Activated naive CD4-positive, alpha-beta T cell treated with anti-CD3 and anti-CD28 coated beads, Interleukin-2, amount 50 U/mL, for 24 hours (primary cell): ENCODE data around the gene TMEM30B.
"Not testable (repeated sequence)": the region's sequence is repeated elsewhere in the genome, so short reads cannot be mapped to it uniquely, and the experiment has no call there.

Experiments
- H3K27ac Mint-ChIP-seq: one replicate; pipeline ENCODE4 v1.8.0; 2021; ENCODE audit warnings: mild to moderate bottlenecking, mixed read lengths
- H3K27me3 Mint-ChIP-seq: one replicate; pipeline ENCODE4 v1.8.0; 2021; ENCODE audit warnings: mixed read lengths
- H3K36me3 Mint-ChIP-seq: one replicate; pipeline ENCODE4 v1.8.0; 2021; ENCODE audit warnings: mixed read lengths
- H3K4me1 Mint-ChIP-seq: one replicate; pipeline ENCODE4 v1.8.0; 2021; ENCODE audit warnings: mixed read lengths
- H3K4me3 Mint-ChIP-seq: one replicate; pipeline ENCODE4 v1.8.0; 2021; ENCODE audit warnings: mild to moderate bottlenecking, mixed read lengths
- H3K9me3 Mint-ChIP-seq: one replicate; pipeline ENCODE4 v1.8.0; 2021; ENCODE audit warnings: mixed read lengths

TMEM30B gene

GRCh38 chr14:61281186-61281947 is at the start of gene TMEM30B:
Gene TMEM30B (minus strand): TSS chr14:61281338. CDS start chr14:61281147, 191 bp downstream.
- peaks cover 43% of the 10 kb centered on the region for H3K4me1 Mint-ChIP-seq

GRCh38 chr14:61330511-61330910 is 49.4 kb upstream of the TMEM30B start:
- Mint-ChIP-seq H3K27me3 (no peaks in the 10 kb centered on the region), H3K4me3 (peak overlapping the region; percentile 94), H3K36me3 (peaks cover 25% of the 10 kb centered on the region), H3K27ac (peak overlapping the region; percentile 99), H3K9me3 (no peaks in the 10 kb centered on the region), H3K4me1 (peaks cover 87% of the 10 kb centered on the region)

More at GRCh38 chr14:61281186-61281947, at the start of gene TMEM30B:
- no peaks in the 10 kb centered on the region for H3K9me3 Mint-ChIP-seq
- no peaks in the 10 kb centered on the region for H3K27me3 Mint-ChIP-seq
- peak within 1 kb of the TSS; percentile 92 for H3K27ac Mint-ChIP-seq
- H3K4me3 Mint-ChIP-seq = peak within 1 kb of the TSS; percentile 92
- peaks cover 3% of the 10 kb centered on the region for H3K36me3 Mint-ChIP-seq

GRCh38 chr14:61329478-61330051 is 48.4 kb upstream of the TMEM30B start:
- Mint-ChIP-seq H3K27me3 (no peaks in the 10 kb centered on the region), H3K4me3 (peak overlapping the region; percentile 94), H3K36me3 (peaks cover 28% of the 10 kb centered on the region), H3K9me3 (no peaks in the 10 kb centered on the region), H3K27ac (peak overlapping the region; percentile 99), H3K4me1 (peaks cover 88% of the 10 kb centered on the region)

GRCh38 chr14:61328626-61329262 is 47.6 kb upstream of the TMEM30B start:
- peaks cover 33% of the 10 kb centered on the region for H3K36me3 Mint-ChIP-seq
- H3K27ac Mint-ChIP-seq = peak overlapping the region; percentile 99
- peaks cover 85% of the 10 kb centered on the region for H3K4me1 Mint-ChIP-seq
- H3K9me3 Mint-ChIP-seq = no peaks in the 10 kb centered on the region
- no peaks in the 10 kb centered on the region for H3K27me3 Mint-ChIP-seq
- H3K4me3 Mint-ChIP-seq = peak overlapping the region; percentile 94

GRCh38 chr14:61326847-61327246 is 45.7 kb upstream of the TMEM30B start:
- Mint-ChIP-seq H3K9me3 (no peaks in the 10 kb centered on the region), H3K4me3 (peak overlapping the region; percentile 82), H3K27ac (peak overlapping the region; percentile 93), H3K4me1 (peaks cover 67% of the 10 kb centered on the region), H3K36me3 (peaks cover 35% of the 10 kb centered on the region), H3K27me3 (no peaks in the 10 kb centered on the region)

GRCh38 chr14:61326146-61326545 is 45.0 kb upstream of the TMEM30B start:
- Mint-ChIP-seq H3K27me3 (no peaks in the 10 kb centered on the region), H3K9me3 (no peaks in the 10 kb centered on the region), H3K4me3 (peak overlapping the region; percentile 82), H3K36me3 (peaks cover 35% of the 10 kb centered on the region), H3K27ac (peak overlapping the region; percentile 93), H3K4me1 (peaks cover 64% of the 10 kb centered on the region)

GRCh38 chr14:61325166-61325565 is 44.0 kb upstream of the TMEM30B start:
- peaks cover 33% of the 10 kb centered on the region for H3K36me3 Mint-ChIP-seq
- peak overlapping the region; percentile 93 for H3K27ac Mint-ChIP-seq
- H3K27me3 Mint-ChIP-seq = no peaks in the 10 kb centered on the region
- H3K4me1 Mint-ChIP-seq = peaks cover 57% of the 10 kb centered on the region
- H3K4me3 Mint-ChIP-seq = peak overlapping the region; percentile 82
- H3K9me3 Mint-ChIP-seq = no peaks in the 10 kb centered on the region

GRCh38 chr14:61323970-61324369 is 42.8 kb upstream of the TMEM30B start:
- Mint-ChIP-seq H3K27ac (peak overlapping the region; percentile 95), H3K36me3 (peaks cover 28% of the 10 kb centered on the region), H3K27me3 (no peaks in the 10 kb centered on the region), H3K9me3 (no peaks in the 10 kb centered on the region), H3K4me1 (peaks cover 45% of the 10 kb centered on the region), H3K4me3 (peak overlapping the region; percentile 95)

GRCh38 chr14:61322799-61323290 is 41.7 kb upstream of the TMEM30B start:
- H3K9me3 Mint-ChIP-seq = no peaks in the 10 kb centered on the region
- peaks cover 24% of the 10 kb centered on the region for H3K36me3 Mint-ChIP-seq
- H3K4me3 Mint-ChIP-seq = peak overlapping the region; percentile 95
- H3K4me1 Mint-ChIP-seq = peaks cover 35% of the 10 kb centered on the region
- H3K27me3 Mint-ChIP-seq = no peaks in the 10 kb centered on the region
- peak overlapping the region; percentile 95 for H3K27ac Mint-ChIP-seq

- peak overlapping the region; percentile 95 for H3K27ac Mint-ChIP-seq
- peaks cover 30% of the 10 kb centered on the region for H3K4me1 Mint-ChIP-seq
- no peaks in the 10 kb centered on the region for H3K27me3 Mint-ChIP-seq
- H3K9me3 Mint-ChIP-seq = no peaks in the 10 kb centered on the region
- H3K4me3 Mint-ChIP-seq = peak overlapping the region; percentile 95
- H3K36me3 Mint-ChIP-seq = peaks cover 22% of the 10 kb centered on the region
These were observed 41.1 kb upstream of the TMEM30B start for GRCh38 chr14:61322011-61322798.

GRCh38 chr14:61321385-61322010 is 40.4 kb upstream of the TMEM30B start, which contains the start of gene PRKCH:
Gene PRKCH (plus strand): TSS chr14:61321579. CDS start chr14:61322102, 523 bp downstream.
- Mint-ChIP-seq H3K27me3 (no peaks in the 10 kb centered on the region), H3K27ac (peak within 1 kb of the TSS; percentile 97), H3K4me3 (peak within 1 kb of the TSS; percentile 95), H3K9me3 (no peaks in the 10 kb centered on the region), H3K4me1 (peaks cover 23% of the 10 kb centered on the region), H3K36me3 (peaks cover 16% of the 10 kb centered on the region)

- H3K4me1 Mint-ChIP-seq = peaks cover 17% of the 10 kb centered on the region
- H3K27me3 Mint-ChIP-seq = no peaks in the 10 kb centered on the region
- H3K9me3 Mint-ChIP-seq = no peaks in the 10 kb centered on the region
- H3K27ac Mint-ChIP-seq = peak overlapping the region; percentile 4
- peak overlapping the region; percentile 53 for H3K4me3 Mint-ChIP-seq
- peaks cover 14% of the 10 kb centered on the region for H3K36me3 Mint-ChIP-seq
These were observed 39.8 kb upstream of the TMEM30B start for GRCh38 chr14:61320806-61321384.

- not testable (repeated sequence) for H3K4me1 Mint-ChIP-seq, H3K27me3 Mint-ChIP-seq, H3K9me3 Mint-ChIP-seq, H3K27ac Mint-ChIP-seq, H3K4me3 Mint-ChIP-seq
- peaks cover 11% of the 10 kb centered on the region for H3K36me3 Mint-ChIP-seq
These were observed 39.0 kb upstream of the TMEM30B start for GRCh38 chr14:61320170-61320569.

GRCh38 chr14:61319706-61320105 is 38.6 kb upstream of the TMEM30B start:
- peaks cover 5% of the 10 kb centered on the region for H3K4me1 Mint-ChIP-seq
- H3K27ac Mint-ChIP-seq = no peak overlapping the region
- H3K9me3 Mint-ChIP-seq = peaks cover 2% of the 10 kb centered on the region
- no peaks in the 10 kb centered on the region for H3K27me3 Mint-ChIP-seq
- no peak overlapping the region for H3K4me3 Mint-ChIP-seq
- peaks cover 11% of the 10 kb centered on the region for H3K36me3 Mint-ChIP-seq
